Muscle layer of colon (tissue), 2 donors: ENCODE data around the gene NUDT17.
A peak's percentile ranks its signal among the peaks of the same experiment; 100 is the strongest.

Source experiments
- H3K27ac ChIP-seq: one replicate; pipeline ENCODE4 v1.7.0; 2013; ENCODE audit warnings: low read depth, mild to moderate bottlenecking, low read length, moderate library complexity
- H3K27me3 ChIP-seq, 2 donors: one replicate each; pipeline ENCODE4 v1.7.0; 2013; ENCODE audit warnings: low read length in 2 of 2, mild to moderate bottlenecking in 2 of 2; ENCODE audit not compliant: insufficient read depth in 2 of 2, control insufficient read depth in 1 of 2
- H3K36me3 ChIP-seq: one replicate; pipeline ENCODE4 v1.7.0; 2013; ENCODE audit warnings: mild to moderate bottlenecking, low read length; ENCODE audit not compliant: insufficient read depth
- H3K4me1 ChIP-seq: one replicate; pipeline ENCODE4 v1.7.0; 2013; ENCODE audit warnings: mild to moderate bottlenecking, low read length; ENCODE audit not compliant: insufficient read depth
- H3K4me3 ChIP-seq, 2 donors: one replicate each; pipeline ENCODE4 v1.7.0; 2013; ENCODE audit warnings: low read length in 2 of 2, low read depth in 1 of 2, mild to moderate bottlenecking in 1 of 2, moderate library complexity in 1 of 2
- H3K9ac ChIP-seq: one replicate; pipeline ENCODE4 v1.7.0; 2013; ENCODE audit warnings: low read length
- H3K9me3 ChIP-seq: one replicate; pipeline ENCODE4 v1.7.0; 2013; ENCODE audit warnings: mild to moderate bottlenecking, low read length
- donor health status: abdominal sarcoma.
- donor health status: Adenocarcinoma of cecum.

NUDT17 gene

GRCh38 chr1:145877923-145878486, 32.6 kb downstream of the NUDT17 start:
- Histone ChIP-seq H3K27ac (no peak overlapping the region), H3K9ac (no peak overlapping the region), H3K4me1 (peaks cover 2% of the 10 kb centered on the region)

GRCh38 chr1:145878724-145879123, 33.3 kb downstream of the NUDT17 start:
- Histone ChIP-seq H3K4me1 (no peaks in the 10 kb centered on the region), H3K9ac (no peak overlapping the region), H3K9me3 (no peaks in the 10 kb centered on the region), H3K4me3 (no peak overlapping the region), H3K36me3 (no peaks in the 10 kb centered on the region), H3K27ac (no peak overlapping the region), H3K27me3 (no peaks in the 10 kb centered on the region)

More at GRCh38 chr1:145877923-145878486, 32.6 kb downstream of the NUDT17 start:
- Histone ChIP-seq H3K36me3 (no peaks in the 10 kb centered on the region), H3K27me3 (no peaks in the 10 kb centered on the region), H3K9me3 (no peaks in the 10 kb centered on the region), H3K4me3 (no peak overlapping the region)

GRCh38 chr1:145879775-145880174, 34.3 kb downstream of the NUDT17 start:
- H3K4me1 ChIP-seq = no peaks in the 10 kb centered on the region
- H3K27me3 ChIP-seq = peaks cover 0 to under 1% of the 10 kb centered on the region in 2 donors
- no peak overlapping the region for H3K27ac ChIP-seq
- H3K9me3 ChIP-seq = no peaks in the 10 kb centered on the region
- no peak overlapping the region for H3K4me3 ChIP-seq
- H3K9ac ChIP-seq = no peak overlapping the region
- H3K36me3 ChIP-seq = no peaks in the 10 kb centered on the region

- no peak overlapping the region for H3K9ac ChIP-seq
- H3K4me1 ChIP-seq = peaks cover 7% of the 10 kb centered on the region
- peaks cover 0 to 6% of the 10 kb centered on the region in 2 donors for H3K27me3 ChIP-seq
- H3K9me3 ChIP-seq = no peaks in the 10 kb centered on the region
- no peak overlapping the region for H3K4me3 ChIP-seq
- H3K27ac ChIP-seq = no peak overlapping the region
- no peaks in the 10 kb centered on the region for H3K36me3 ChIP-seq
Observed at GRCh38 chr1:145884675-145885074, 39.2 kb downstream of the NUDT17 start.

GRCh38 chr1:145885738-145886287, 40.4 kb downstream of the NUDT17 start, which contains the start of gene ANKRD35:
Gene ANKRD35, minus strand, starts transcription at chr1:145885866. Its CDS starts 108 bp downstream, at chr1:145885758.
- H3K27ac ChIP-seq = peak within 1 kb of the TSS; percentile 1
- H3K9me3 ChIP-seq = no peaks in the 10 kb centered on the region
- H3K9ac ChIP-seq = no peak within 1 kb of the TSS

GRCh38 chr1:145886390-145886789, 41.0 kb downstream of the NUDT17 start:
- Histone ChIP-seq H3K27me3 (peaks cover 0 to 6% of the 10 kb centered on the region in 2 donors), H3K27ac (peak overlapping the region; percentile 1), H3K4me3 (peak overlapping the region; percentile 66 to 87), H3K9me3 (no peaks in the 10 kb centered on the region), H3K36me3 (no peaks in the 10 kb centered on the region), H3K4me1 (peaks cover 12% of the 10 kb centered on the region), H3K9ac (no peak overlapping the region)

More at GRCh38 chr1:145885738-145886287, 40.4 kb downstream of the NUDT17 start, which contains the start of gene ANKRD35:
- Histone ChIP-seq H3K4me1 (peaks cover 7% of the 10 kb centered on the region), H3K36me3 (no peaks in the 10 kb centered on the region), H3K4me3 (peak within 1 kb of the TSS; percentile 66 to 87), H3K27me3 (peaks cover 0 to 6% of the 10 kb centered on the region in 2 donors)

- no peaks in the 10 kb centered on the region for H3K36me3 ChIP-seq
- H3K27me3 ChIP-seq = peaks cover 0 to 6% of the 10 kb centered on the region in 2 donors
- H3K9me3 ChIP-seq = no peaks in the 10 kb centered on the region
- no peak overlapping the region for H3K27ac ChIP-seq
- H3K4me1 ChIP-seq = peaks cover 16% of the 10 kb centered on the region
- no peak overlapping the region for H3K9ac ChIP-seq
- no peak overlapping the region for H3K4me3 ChIP-seq
Observed at GRCh38 chr1:145886816-145887215, 41.4 kb downstream of the NUDT17 start.

GRCh38 chr1:145887631-145888030, 42.2 kb downstream of the NUDT17 start:
- Histone ChIP-seq H3K36me3 (no peaks in the 10 kb centered on the region), H3K4me1 (peaks cover 23% of the 10 kb centered on the region), H3K9me3 (no peaks in the 10 kb centered on the region), H3K9ac (no peak overlapping the region), H3K4me3 (no peak overlapping the region), H3K27me3 (peaks cover 0 to 6% of the 10 kb centered on the region in 2 donors), H3K27ac (no peak overlapping the region)

GRCh38 chr1:145889722-145890121, 44.3 kb downstream of the NUDT17 start:
- H3K4me3 ChIP-seq = no peak overlapping the region
- H3K27ac ChIP-seq = no peak overlapping the region
- no peak overlapping the region for H3K9ac ChIP-seq
- H3K27me3 ChIP-seq = peaks cover 0 to 6% of the 10 kb centered on the region in 2 donors
- H3K36me3 ChIP-seq = no peaks in the 10 kb centered on the region
- H3K4me1 ChIP-seq = peaks cover 28% of the 10 kb centered on the region
- H3K9me3 ChIP-seq = no peaks in the 10 kb centered on the region

GRCh38 chr1:145891143-145891542, 45.7 kb downstream of the NUDT17 start:
- Histone ChIP-seq H3K4me3 (no peak overlapping the region), H3K9ac (no peak overlapping the region), H3K4me1 (peaks cover 21% of the 10 kb centered on the region), H3K27ac (no peak overlapping the region), H3K27me3 (no peaks in the 10 kb centered on the region), H3K9me3 (no peaks in the 10 kb centered on the region), H3K36me3 (no peaks in the 10 kb centered on the region)

- peak overlapping the region; percentile 42 for H3K9ac ChIP-seq
- H3K4me1 ChIP-seq = peaks cover 21% of the 10 kb centered on the region
- H3K27ac ChIP-seq = peak overlapping the region; percentile 43
- no peaks in the 10 kb centered on the region for H3K27me3 ChIP-seq
- no peaks in the 10 kb centered on the region for H3K36me3 ChIP-seq
- H3K9me3 ChIP-seq = no peaks in the 10 kb centered on the region
- peak overlapping the region in 1 of 2 donors; percentile 39 for H3K4me3 ChIP-seq
Observed at GRCh38 chr1:145891587-145892485, 46.4 kb downstream of the NUDT17 start.
